IPS DF 6.9 (cell line): ENCODE results near the gene IL13RA2.

Experiments
- DNase-seq: peaks from one replicate; pipeline ENCODE4 v3.0.0-alpha.2; 2013; ENCODE audit warnings: low read depth, low spot score
- H3K27ac ChIP-seq: one replicate; pipeline ENCODE4 v1.5.1; 2013; ENCODE audit warnings: low read length, control low read depth
- H3K27me3 ChIP-seq: 2 replicates; pipeline ENCODE4 v1.6.1; 2013; ENCODE audit warnings: mild to moderate bottlenecking, low read length; ENCODE audit not compliant: control insufficient read depth, insufficient read depth
- H3K36me3 ChIP-seq: 2 replicates; pipeline ENCODE4 v1.6.1; 2013; ENCODE audit warnings: low read length; ENCODE audit not compliant: control insufficient read depth, insufficient read depth
- H3K4me1 ChIP-seq: 2 replicates; pipeline ENCODE4 v1.6.1; 2013; ENCODE audit warnings: low read length; ENCODE audit not compliant: control insufficient read depth, insufficient read depth
- H3K4me3 ChIP-seq: 2 replicates; pipeline ENCODE4 v1.5.1; 2013; ENCODE audit warnings: mild to moderate bottlenecking, low read length
- H3K9me3 ChIP-seq: 2 replicates; pipeline ENCODE4 v1.6.1; 2013; ENCODE audit warnings: low read length, inconsistent platforms; ENCODE audit not compliant: control insufficient read depth, insufficient read depth
- WGBS: extraction: QIAGEN DNeasy Blood & Tissue Kit; methylation state at CpG from one replicate; pipeline ENCODE4 v1.1.7; 2013; ENCODE audit warnings: mixed read lengths, missing lambda C conversion rate; ENCODE audit not compliant: insufficient read length, insufficient coverage; 5-methylcytosine and 5-hydroxymethylcytosine counted together

Gene IL13RA2

DNA sequence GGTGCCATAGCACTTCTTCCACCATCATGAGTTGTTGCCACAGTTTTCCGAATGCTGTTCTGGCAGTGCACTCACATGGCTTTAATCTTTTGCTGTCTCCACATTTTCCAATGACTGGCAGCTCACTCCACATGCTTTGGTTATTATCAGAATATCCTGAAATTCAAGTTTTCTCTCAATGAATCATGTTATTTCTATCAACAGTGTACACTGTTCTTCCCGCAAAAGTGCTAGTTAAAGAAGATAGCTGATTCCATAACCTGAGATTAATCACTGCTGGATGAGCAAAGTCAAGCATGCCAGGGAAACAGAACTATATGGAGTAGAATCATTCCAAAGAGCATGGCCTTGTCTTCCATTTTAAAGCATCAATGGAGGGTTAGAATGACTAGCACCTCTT lies 14.6 kb upstream of the IL13RA2 start:
- H3K27ac ChIP-seq, result no peak overlapping the region
- no peak overlapping the region for H3K4me3 ChIP-seq
- H3K9me3 ChIP-seq, result no peaks in the 10 kb centered on the region
- no peaks in the 10 kb centered on the region for H3K4me1 ChIP-seq
- WGBS, result no CpG with 5 or more reads among the region's 2 CpGs
- no peak for DNase-seq
- H3K27me3 ChIP-seq, result no peaks in the 10 kb centered on the region
- H3K36me3 ChIP-seq, result no peaks in the 10 kb centered on the region

DNA sequence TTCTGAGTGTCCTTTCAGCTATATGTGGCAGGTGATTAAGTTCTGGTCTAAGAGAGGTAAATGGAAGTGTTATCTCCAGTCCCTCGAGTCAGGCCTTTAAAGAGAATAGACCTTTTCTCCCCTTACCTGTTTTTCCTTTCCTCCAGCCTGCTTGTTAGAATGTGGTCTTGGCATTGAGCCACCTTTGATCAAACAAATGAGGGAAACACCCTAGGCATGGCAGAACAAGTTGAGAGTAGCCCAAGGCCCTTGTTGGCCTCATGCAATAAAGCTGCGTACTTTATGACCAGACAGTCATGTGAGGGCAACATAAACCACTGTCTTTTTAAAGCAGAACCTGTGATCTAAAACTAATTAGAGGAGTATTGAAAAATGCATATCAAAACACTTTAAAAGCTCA lies 13.2 kb upstream of the IL13RA2 start:
- no peaks in the 10 kb centered on the region for H3K36me3 ChIP-seq
- no peak overlapping the region for H3K27ac ChIP-seq
- H3K9me3 ChIP-seq, result no peaks in the 10 kb centered on the region
- no peak overlapping the region for H3K4me3 ChIP-seq
- DNase-seq, result no peak
- H3K27me3 ChIP-seq, result no peaks in the 10 kb centered on the region
- no CpG with 5 or more reads among the region's 2 CpGs for WGBS
- no peaks in the 10 kb centered on the region for H3K4me1 ChIP-seq

DNA sequence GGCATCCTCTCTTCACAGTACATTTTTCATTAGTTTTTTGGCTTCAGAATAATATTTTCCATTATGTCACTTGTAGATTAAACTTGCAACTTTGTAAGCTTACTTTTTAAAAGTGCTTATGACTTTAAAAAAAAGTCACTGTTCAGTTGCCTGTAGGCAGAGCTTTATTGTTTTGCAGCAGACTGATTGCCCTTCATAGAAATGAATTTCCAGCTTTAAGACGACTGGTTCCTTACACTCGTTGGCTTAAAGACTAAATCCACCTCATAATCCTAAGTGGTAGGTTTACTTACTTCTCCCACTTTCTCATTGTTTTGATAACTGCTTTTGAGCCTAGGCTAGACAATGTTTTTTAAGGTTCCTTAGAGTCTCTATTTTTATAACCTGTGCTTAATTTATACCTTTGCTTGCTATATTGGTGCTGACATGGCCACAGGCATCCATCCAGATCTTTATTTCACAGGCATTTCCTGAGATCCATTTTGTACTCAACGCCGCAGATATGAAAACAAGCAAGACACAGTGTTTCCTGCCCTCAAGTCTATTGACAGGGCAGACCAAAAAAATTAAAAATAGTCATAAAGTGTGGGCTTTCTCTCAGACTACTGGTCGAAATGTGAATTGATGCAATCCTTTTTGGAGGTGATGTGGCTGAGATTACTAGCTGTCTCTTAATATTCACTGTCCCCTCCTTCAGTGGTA lies 12.6 kb upstream of the IL13RA2 start:
- Histone ChIP-seq H3K4me3 (no peak overlapping the region), H3K4me1 (no peaks in the 10 kb centered on the region), H3K27me3 (no peaks in the 10 kb centered on the region), H3K36me3 (no peaks in the 10 kb centered on the region), H3K9me3 (no peaks in the 10 kb centered on the region), H3K27ac (no peak overlapping the region)
- DNase-seq, result no peak
- no CpG with 5 or more reads among the region's 5 CpGs for WGBS

GRCh38 chrX:115029440-115029839 lies 12.0 kb upstream of the IL13RA2 start:
- Histone ChIP-seq H3K27ac (no peak overlapping the region), H3K4me1 (no peaks in the 10 kb centered on the region), H3K4me3 (no peak overlapping the region), H3K9me3 (no peaks in the 10 kb centered on the region), H3K36me3 (no peaks in the 10 kb centered on the region), H3K27me3 (no peaks in the 10 kb centered on the region)
- DNase-seq, result no peak

DNA sequence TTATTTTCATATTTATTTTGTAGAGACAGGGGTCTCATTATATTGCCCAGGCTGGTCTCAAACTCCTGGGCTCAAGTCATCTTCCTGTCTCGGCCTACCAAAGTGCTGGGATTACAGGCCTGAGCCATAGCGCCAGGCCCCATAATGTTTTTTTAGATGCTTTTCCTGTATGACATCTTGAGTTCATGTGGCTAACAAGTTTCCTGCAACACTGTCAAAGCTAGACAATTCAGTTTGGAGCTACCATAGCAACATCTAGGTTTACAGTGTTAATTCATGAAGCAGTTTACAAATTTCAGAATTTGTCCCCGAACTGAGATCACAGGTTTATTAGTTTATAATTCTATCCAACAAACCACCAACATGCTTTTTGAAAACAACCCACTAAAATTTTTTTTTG lies 6.4 kb upstream of the IL13RA2 start:
- H3K27ac ChIP-seq, result no peak overlapping the region

DNA sequence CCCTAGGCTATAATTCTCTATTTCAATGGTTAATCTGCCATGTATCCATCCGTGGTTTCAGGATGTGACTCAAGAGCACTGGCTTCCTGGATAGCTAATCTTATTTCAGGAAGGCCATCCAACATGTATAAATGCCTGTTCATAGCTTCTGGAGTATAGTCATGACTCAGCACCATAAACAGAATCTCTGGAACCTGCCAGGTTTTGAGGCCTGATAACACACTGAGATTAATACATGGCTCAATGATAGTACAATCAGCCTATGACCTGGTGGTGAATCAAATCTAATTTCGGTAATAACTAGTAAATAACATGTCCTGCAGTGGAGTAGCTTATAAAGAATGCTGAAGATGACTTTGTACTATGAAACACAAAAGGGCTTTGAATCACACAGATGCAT lies 5.7 kb upstream of the IL13RA2 start:
- no peak overlapping the region for H3K27ac ChIP-seq
- no peak overlapping the region for H3K4me3 ChIP-seq
- no peaks in the 10 kb centered on the region for H3K9me3 ChIP-seq
- no peaks in the 10 kb centered on the region for H3K4me1 ChIP-seq
- WGBS, result no CpG with 5 or more reads among the region's 2 CpGs
- DNase-seq, result no peak
- H3K27me3 ChIP-seq, result no peaks in the 10 kb centered on the region
- no peaks in the 10 kb centered on the region for H3K36me3 ChIP-seq

More for the DNA sequence above, 6.4 kb upstream of the IL13RA2 start:
- no peak for DNase-seq
- H3K4me1 ChIP-seq, result no peaks in the 10 kb centered on the region
- H3K9me3 ChIP-seq, result no peaks in the 10 kb centered on the region
- WGBS, result no CpG with 5 or more reads among the region's 3 CpGs
- H3K27me3 ChIP-seq, result no peaks in the 10 kb centered on the region
- no peak overlapping the region for H3K4me3 ChIP-seq
- H3K36me3 ChIP-seq, result no peaks in the 10 kb centered on the region

DNA sequence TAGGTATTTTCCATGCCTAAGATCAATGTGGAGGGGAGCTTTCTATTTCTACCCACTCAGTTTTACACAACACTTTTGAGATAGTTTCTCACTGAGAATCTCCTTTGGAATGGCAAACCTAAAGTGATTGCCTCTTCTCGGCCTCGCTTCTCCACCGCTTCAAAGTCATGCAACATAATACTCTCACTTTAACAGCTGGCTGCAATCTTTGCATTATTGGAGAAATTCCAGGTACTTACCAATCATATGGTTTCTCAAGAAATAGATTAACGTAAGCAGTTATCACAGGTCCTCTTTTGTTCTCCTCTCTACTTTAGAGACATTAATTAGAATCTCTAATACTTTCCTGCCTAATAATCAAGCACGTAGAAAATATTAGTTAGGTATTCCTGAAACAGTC lies 3.7 kb upstream of the IL13RA2 start:
- Histone ChIP-seq H3K4me3 (no peak overlapping the region), H3K4me1 (no peaks in the 10 kb centered on the region), H3K9me3 (no peaks in the 10 kb centered on the region), H3K27me3 (no peaks in the 10 kb centered on the region), H3K27ac (no peak overlapping the region), H3K36me3 (no peaks in the 10 kb centered on the region)
- no CpG with 5 or more reads among the region's 5 CpGs for WGBS
- no peak for DNase-seq

DNA sequence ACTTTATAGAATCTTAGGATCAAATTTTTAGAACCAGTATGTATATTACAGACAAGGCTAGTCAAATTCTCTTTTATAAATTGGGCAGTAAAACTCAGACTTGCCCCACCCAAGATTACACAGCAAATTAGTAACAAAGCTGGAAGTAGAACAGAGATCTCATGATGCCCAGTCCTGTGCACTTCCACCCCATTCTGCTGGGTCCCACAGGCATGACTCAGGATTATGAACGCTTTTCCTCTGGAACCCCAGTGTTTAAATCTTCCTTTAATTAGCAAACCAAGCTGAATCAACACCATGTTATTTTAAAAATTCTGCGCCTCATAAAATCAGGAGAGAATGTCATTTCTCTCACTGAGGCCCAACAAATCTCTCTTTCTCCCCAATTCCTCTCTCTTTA lies 1.5 kb upstream of the IL13RA2 start:
- no peaks in the 10 kb centered on the region for H3K9me3 ChIP-seq
- H3K27me3 ChIP-seq, result no peaks in the 10 kb centered on the region
- no peaks in the 10 kb centered on the region for H3K4me1 ChIP-seq
- H3K4me3 ChIP-seq, result no peak overlapping the region
- no CpG with 5 or more reads among the region's 2 CpGs for WGBS
- no peaks in the 10 kb centered on the region for H3K36me3 ChIP-seq
- no peak overlapping the region for H3K27ac ChIP-seq
- no peak for DNase-seq

DNA sequence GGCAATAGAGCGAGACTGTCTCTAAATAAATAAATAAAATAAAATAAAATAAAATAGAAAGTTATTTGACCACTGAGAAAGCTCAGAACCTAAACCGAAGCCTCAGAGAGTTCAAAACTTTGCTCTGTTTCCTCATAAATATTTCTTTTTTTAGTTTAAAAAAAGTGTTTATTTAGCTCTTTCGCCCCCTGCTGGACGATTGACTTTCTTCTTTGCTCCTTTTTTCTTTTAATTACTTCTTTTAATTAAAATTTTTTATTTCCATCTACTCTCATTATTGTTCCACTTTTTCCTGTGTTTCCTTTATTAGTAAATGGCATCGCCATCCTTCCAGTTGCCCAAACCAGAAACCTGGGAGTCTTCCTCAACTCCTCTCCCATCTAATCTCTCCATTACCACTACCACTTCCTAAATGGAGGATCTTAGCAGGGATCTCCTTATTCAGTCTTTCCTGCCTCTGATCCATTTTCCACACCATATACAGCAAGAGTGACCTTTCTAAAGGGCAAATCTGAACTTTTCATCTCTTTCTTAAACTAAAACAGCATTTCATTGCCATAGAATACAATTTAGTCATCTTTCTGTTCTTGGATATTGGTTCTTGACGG lies 728 bp upstream of the IL13RA2 start:
- no peak for DNase-seq
- Histone ChIP-seq H3K4me3 (no peak overlapping the region), H3K36me3 (no peaks in the 10 kb centered on the region), H3K27ac (no peak overlapping the region), H3K9me3 (no peaks in the 10 kb centered on the region), H3K4me1 (no peaks in the 10 kb centered on the region), H3K27me3 (no peaks in the 10 kb centered on the region)
- WGBS, result no CpG with 5 or more reads among the region's 6 CpGs

GRCh38 chrX:115013705-115014104 lies 3.7 kb downstream of the IL13RA2 start:
- Histone ChIP-seq H3K9me3 (no peaks in the 10 kb centered on the region), H3K36me3 (no peaks in the 10 kb centered on the region), H3K27me3 (no peaks in the 10 kb centered on the region), H3K4me3 (no peak overlapping the region), H3K4me1 (no peaks in the 10 kb centered on the region), H3K27ac (no peak overlapping the region)
- DNase-seq, result no peak
- no CpG with 5 or more reads among the region's 3 CpGs for WGBS

- Histone ChIP-seq H3K4me1 (no peaks in the 10 kb centered on the region), H3K4me3 (no peak overlapping the region), H3K36me3 (no peaks in the 10 kb centered on the region), H3K27ac (no peak overlapping the region), H3K27me3 (no peaks in the 10 kb centered on the region), H3K9me3 (no peaks in the 10 kb centered on the region)
- WGBS, result no CpG with 5 or more reads among the region's 1 CpG
- no peak for DNase-seq
Measured at GRCh38 chrX:115011428-115011827, 6.0 kb downstream of the IL13RA2 start.
